Activated CD4-positive, CD25-positive, alpha-beta regulatory T cell treated with anti-CD3 and anti-CD28 coated beads, Interleukin-2, amount 50 U/mL, for 72 hours (primary cell): ENCODE results near the gene TRIM4.
"Not testable (repeated sequence)": the region's sequence is repeated elsewhere in the genome, so short reads cannot be mapped to it uniquely, and the experiment has no call there.

ENCODE experiments used
- DNase-seq: peaks from one replicate; pipeline ENCODE4 v3.0.0; 2021

The TRIM4 gene

GRCh38 chr7:99919814-99920112 is 433 bp upstream of the TRIM4 start:
- DNase-seq, result no peak

GRCh38 chr7:99910976-99911375 is 8.4 kb downstream of the TRIM4 start:
- DNase-seq, result no peak

- DNase-seq, result no peak
Observed at GRCh38 chr7:99901581-99901980, 17.7 kb downstream of the TRIM4 start.

GRCh38 chr7:99899830-99900519 is 19.4 kb downstream of the TRIM4 start:
- DNase-seq, result no peak

- DNase-seq, result no peak
Observed at GRCh38 chr7:99898836-99899235, 20.5 kb downstream of the TRIM4 start.

- no peak for DNase-seq
Observed at GRCh38 chr7:99898023-99898357, 21.3 kb downstream of the TRIM4 start.

- no peak for DNase-seq
Observed at GRCh38 chr7:99897322-99898022, 21.9 kb downstream of the TRIM4 start.

- no peak for DNase-seq
Observed at GRCh38 chr7:99894738-99895137, 24.6 kb downstream of the TRIM4 start.

GRCh38 chr7:99893280-99893679 is 26.1 kb downstream of the TRIM4 start:
- no peak for DNase-seq

- DNase-seq, result not testable (repeated sequence)
Observed at GRCh38 chr7:99890348-99890747, 29.0 kb downstream of the TRIM4 start.

GRCh38 chr7:99888366-99888765 is 31.0 kb downstream of the TRIM4 start:
- DNase-seq, result not testable (repeated sequence)

- no peak for DNase-seq
Observed at GRCh38 chr7:99881370-99881769, 38.0 kb downstream of the TRIM4 start.

- DNase-seq, result no peak
Observed at GRCh38 chr7:99876933-99877332, 42.4 kb downstream of the TRIM4 start, which contains the start of gene OR2AE1. Gene OR2AE1 (minus strand): TSS chr7:99877033. CDS start chr7:99877033, 0 bp downstream.

GRCh38 chr7:99876491-99876890 is 42.8 kb downstream of the TRIM4 start:
- no peak for DNase-seq

GRCh38 chr7:99868246-99868645 is 51.1 kb downstream of the TRIM4 start:
- DNase-seq, result no peak

GRCh38 chr7:99867477-99867876 is 51.9 kb downstream of the TRIM4 start:
- DNase-seq, result not testable (repeated sequence)

GRCh38 chr7:99863847-99864440 is 55.4 kb downstream of the TRIM4 start:
- DNase-seq, result no peak

GRCh38 chr7:99860281-99861127 is 58.8 kb downstream of the TRIM4 start:
- DNase-seq, result no peak

GRCh38 chr7:99855236-99855635 is 64.1 kb downstream of the TRIM4 start:
- DNase-seq, result no peak

- no peak for DNase-seq
Observed at GRCh38 chr7:99848420-99849216, 70.7 kb downstream of the TRIM4 start.

- DNase-seq, result no peak
Observed at GRCh38 chr7:99844328-99844727, 75.0 kb downstream of the TRIM4 start.

- no peak for DNase-seq
Observed at GRCh38 chr7:99843808-99844207, 75.5 kb downstream of the TRIM4 start.

- DNase-seq, result no peak
Observed at GRCh38 chr7:99842926-99843325, 76.4 kb downstream of the TRIM4 start.
